HL-60 (cell line): ENCODE results near the gene DCAF7.

Experiments used
- DNase-seq, 2 experiments: peaks; one replicate each; pipeline ENCODE4 v3.0.0-alpha.2; 2010 to 2020; ENCODE audit warnings: low read depth in 1 of 2, low spot score in 1 of 2
- H3K27ac ChIP-seq: fragments of 250-450 bp; sonication (Bioruptor Pico); replicated peaks from 2 replicates; pipeline ENCODE4 v1.5.1; 2020; ENCODE audit warnings: mild to moderate bottlenecking, moderate library complexity
- H3K27me3 ChIP-seq: fragments of 250-450 bp; sonication (Bioruptor Pico); 2 replicates; pipeline ENCODE4 v1.5.1; 2021; ENCODE audit warnings: mild to moderate bottlenecking, moderate library complexity; ENCODE audit not compliant: insufficient read depth, poor library complexity, severe bottlenecking
- H3K4me3 ChIP-seq: replicated peaks from 2 replicates; pipeline ENCODE4 v1.5.1; 2011; ENCODE audit warnings: mild to moderate bottlenecking, control low read depth, low read length; ENCODE audit not compliant: insufficient read depth
- CTCF ChIP-seq: IDR thresholded peaks from one replicate; pipeline ENCODE4 v1.5.1; 2011; ENCODE audit warnings: low read length, control low read depth, inconsistent platforms; ENCODE audit not compliant: insufficient read depth
- GABPA ChIP-seq: IDR thresholded peaks from 2 replicates; pipeline ENCODE4 v1.6.1; 2012; ENCODE audit warnings: low read depth
- POLR2AphosphoS5 ChIP-seq: IDR thresholded peaks from 2 replicates; pipeline ENCODE4 v1.6.1; 2012; ENCODE audit warnings: low read depth
- REST ChIP-seq: IDR thresholded peaks from 2 replicates; pipeline ENCODE4 v1.6.1; 2012; ENCODE audit warnings: low read depth; ENCODE audit not compliant: insufficient replicate concordance
- SPI1 ChIP-seq: IDR thresholded peaks from 2 replicates; pipeline ENCODE4 v1.6.1; 2012; ENCODE audit warnings: low read depth, mild to moderate bottlenecking, borderline replicate concordance

Gene DCAF7

GRCh38 chr17:63611354-63611753 is 61.1 kb downstream of the DCAF7 start:
- Histone ChIP-seq H3K27me3 (no peaks in the 10 kb centered on the region), H3K27ac (no peak overlapping the region), H3K4me3 (no peak overlapping the region)
- TF ChIP-seq GABPA, result no peak
- no peak for TF ChIP-seq CTCF
- TF ChIP-seq REST, result no peak
- TF ChIP-seq SPI1, result no peak
- no peak for TF ChIP-seq POLR2AphosphoS5
- DNase-seq, result no peak

- Histone ChIP-seq H3K4me3 (no peak overlapping the region), H3K27me3 (no peaks in the 10 kb centered on the region), H3K27ac (no peak overlapping the region)
- DNase-seq, result no peak
- TF ChIP-seq GABPA, result no peak
- no peak for TF ChIP-seq REST
- no peak for TF ChIP-seq CTCF
- TF ChIP-seq SPI1, result no peak
- no peak for TF ChIP-seq POLR2AphosphoS5
These were observed 63.4 kb downstream of the DCAF7 start for GRCh38 chr17:63613663-63614062.

- TF ChIP-seq CTCF, result no peak
- TF ChIP-seq POLR2AphosphoS5, result no peak
- TF ChIP-seq REST, result no peak
- TF ChIP-seq SPI1, result no peak
- no peak for TF ChIP-seq GABPA
- DNase-seq, result no peak
- Histone ChIP-seq H3K4me3 (peak overlapping the region; percentile 84), H3K27me3 (no peaks in the 10 kb centered on the region), H3K27ac (peak overlapping the region; percentile 62)
These were observed 71.0 kb downstream of the DCAF7 start for GRCh38 chr17:63621229-63621683.
